ENCODE measurements around the gene SLX1A.
"Not testable (repeated sequence)": the region's sequence is repeated elsewhere in the genome, so short reads cannot be mapped to it uniquely, and the experiment has no call there.

DNA sequence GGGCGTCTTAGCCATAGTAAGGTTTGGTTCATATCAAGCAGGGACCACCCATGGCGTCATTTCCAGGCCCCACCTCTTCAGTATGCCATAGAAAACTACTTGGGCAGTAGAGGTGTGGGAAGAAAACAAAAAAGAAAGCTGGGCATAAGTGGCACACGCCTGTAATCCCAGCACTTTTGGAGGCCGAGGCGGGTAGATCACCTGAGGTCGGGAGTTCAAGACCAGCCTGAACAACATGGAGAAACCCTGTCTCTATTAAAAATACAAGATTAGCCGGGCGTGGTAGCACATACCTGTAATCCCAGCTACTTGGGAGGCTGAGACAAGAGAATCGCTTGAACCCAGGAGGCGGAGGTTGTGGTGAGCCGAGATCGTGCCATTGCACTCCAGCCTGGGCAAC, 2.5 kb upstream of the SLX1A start:
- TF ChIP-seq, protein P1, sequence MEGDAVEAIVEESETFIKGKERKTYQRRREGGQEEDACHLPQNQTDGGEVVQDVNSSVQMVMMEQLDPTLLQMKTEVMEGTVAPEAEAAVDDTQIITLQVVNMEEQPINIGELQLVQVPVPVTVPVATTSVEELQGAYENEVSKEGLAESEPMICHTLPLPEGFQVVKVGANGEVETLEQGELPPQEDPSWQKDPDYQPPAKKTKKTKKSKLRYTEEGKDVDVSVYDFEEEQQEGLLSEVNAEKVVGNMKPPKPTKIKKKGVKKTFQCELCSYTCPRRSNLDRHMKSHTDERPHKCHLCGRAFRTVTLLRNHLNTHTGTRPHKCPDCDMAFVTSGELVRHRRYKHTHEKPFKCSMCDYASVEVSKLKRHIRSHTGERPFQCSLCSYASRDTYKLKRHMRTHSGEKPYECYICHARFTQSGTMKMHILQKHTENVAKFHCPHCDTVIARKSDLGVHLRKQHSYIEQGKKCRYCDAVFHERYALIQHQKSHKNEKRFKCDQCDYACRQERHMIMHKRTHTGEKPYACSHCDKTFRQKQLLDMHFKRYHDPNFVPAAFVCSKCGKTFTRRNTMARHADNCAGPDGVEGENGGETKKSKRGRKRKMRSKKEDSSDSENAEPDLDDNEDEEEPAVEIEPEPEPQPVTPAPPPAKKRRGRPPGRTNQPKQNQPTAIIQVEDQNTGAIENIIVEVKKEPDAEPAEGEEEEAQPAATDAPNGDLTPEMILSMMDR (conservative IDR thresholded peaks at IDR 0.05; ENCODE audit: low read length), result not testable (repeated sequence)
- TF ChIP-seq EZH2phosphoT487 (IDR thresholded peaks at IDR 0.05; ENCODE audit: borderline replicate concordance), result not testable (repeated sequence)

Data from Loucy (cell line).